Measurements from ENCODE around the gene WWOX.

Gene WWOX

GRCh38 chr16:78283548-78284251 is 184.2 kb downstream of the WWOX start:
- TF ChIP-seq SUZ12 (IDR thresholded peaks at IDR 0.05; ENCODE audit: extremely low read depth, insufficient read depth, insufficient read length) (no peak), ZNF274 (IDR thresholded peaks at IDR 0.05; ENCODE audit: low read depth, low read length) (no peak), YY1 (IDR thresholded peaks at IDR 0.05; ENCODE audit: insufficient read depth, insufficient read length) (no peak)
- H3K4me3 ChIP-seq (ENCODE audit: insufficient read length, low read depth) = no peak overlapping the region

GRCh38 chr16:78284326-78284725 is 184.9 kb downstream of the WWOX start:
- H3K9ac ChIP-seq (ENCODE audit: insufficient read length, low read depth) = no peak overlapping the region
- H3K9me3 ChIP-seq (ENCODE audit: insufficient read depth, low read length) = no peaks in the 10 kb centered on the region
- TF ChIP-seq ZNF274 (IDR thresholded peaks at IDR 0.05; ENCODE audit: low read depth, low read length) = no peak
- TF ChIP-seq SUZ12 (IDR thresholded peaks at IDR 0.05; ENCODE audit: extremely low read depth, insufficient read depth, insufficient read length) = no peak
- no peak for TF ChIP-seq YY1 (IDR thresholded peaks at IDR 0.05; ENCODE audit: insufficient read depth, insufficient read length)
- H3K4me3 ChIP-seq (ENCODE audit: insufficient read length, low read depth) = no peak overlapping the region
- H3K36me3 ChIP-seq (ENCODE audit: insufficient read depth, insufficient read length, low read length) = no peaks in the 10 kb centered on the region
- no peak for DNase-seq (ENCODE audit: low read depth, low spot score)
- H3K27me3 ChIP-seq (ENCODE audit: insufficient read depth, insufficient read length) = no peaks in the 10 kb centered on the region
- H3K4me1 ChIP-seq (ENCODE audit: insufficient read depth, insufficient read length) = no peaks in the 10 kb centered on the region

More at GRCh38 chr16:78283548-78284251, 184.2 kb downstream of the WWOX start:
- no peak overlapping the region for H3K9ac ChIP-seq (ENCODE audit: insufficient read length, low read depth)
- no peaks in the 10 kb centered on the region for H3K27me3 ChIP-seq (ENCODE audit: insufficient read depth, insufficient read length)
- no peaks in the 10 kb centered on the region for H3K36me3 ChIP-seq (ENCODE audit: insufficient read depth, insufficient read length, low read length)
- DNase-seq (ENCODE audit: low read depth, low spot score) = no peak
- no peaks in the 10 kb centered on the region for H3K9me3 ChIP-seq (ENCODE audit: insufficient read depth, low read length)
- H3K4me1 ChIP-seq (ENCODE audit: insufficient read depth, insufficient read length) = no peaks in the 10 kb centered on the region

DNA sequence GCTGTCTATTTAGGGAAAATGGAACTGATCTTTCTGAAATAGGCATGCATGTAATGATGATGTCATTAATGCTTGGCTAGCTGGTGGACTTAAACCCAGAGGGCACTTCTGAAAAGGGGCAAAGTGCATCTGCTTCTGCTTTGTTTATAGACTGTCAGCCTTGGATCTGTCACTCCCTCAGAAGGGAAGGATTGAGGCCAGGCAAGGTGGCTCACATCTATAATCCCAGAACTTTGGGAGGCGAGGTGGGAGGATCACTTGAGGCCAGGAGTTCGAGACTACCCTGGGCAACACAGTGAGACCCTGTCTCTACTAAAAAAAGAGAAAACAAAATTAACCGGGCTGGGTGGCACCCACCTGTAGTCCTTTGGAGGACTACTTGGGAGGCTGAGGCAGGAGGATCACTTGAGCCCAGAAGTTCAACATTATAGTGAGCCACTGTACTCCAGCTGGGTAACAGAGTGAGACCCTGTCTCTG is 185.5 kb downstream of the WWOX start:
- H3K9me3 ChIP-seq (ENCODE audit: insufficient read depth, low read length) = no peaks in the 10 kb centered on the region
- no peak overlapping the region for H3K4me3 ChIP-seq (ENCODE audit: insufficient read length, low read depth)
- no peak for DNase-seq (ENCODE audit: low read depth, low spot score)
- TF ChIP-seq SUZ12 (IDR thresholded peaks at IDR 0.05; ENCODE audit: extremely low read depth, insufficient read depth, insufficient read length) (no peak), YY1 (IDR thresholded peaks at IDR 0.05; ENCODE audit: insufficient read depth, insufficient read length) (no peak), ZNF274 (IDR thresholded peaks at IDR 0.05; ENCODE audit: low read depth, low read length) (no peak)
- no peaks in the 10 kb centered on the region for H3K27me3 ChIP-seq (ENCODE audit: insufficient read depth, insufficient read length)
- H3K9ac ChIP-seq (ENCODE audit: insufficient read length, low read depth) = no peak overlapping the region
- no peaks in the 10 kb centered on the region for H3K4me1 ChIP-seq (ENCODE audit: insufficient read depth, insufficient read length)
- no peaks in the 10 kb centered on the region for H3K36me3 ChIP-seq (ENCODE audit: insufficient read depth, insufficient read length, low read length)

- H3K36me3 ChIP-seq (ENCODE audit: insufficient read depth, insufficient read length, low read length) = no peaks in the 10 kb centered on the region
- no peak for DNase-seq (ENCODE audit: low read depth, low spot score)
- no peak overlapping the region for H3K4me3 ChIP-seq (ENCODE audit: insufficient read length, low read depth)
- no peaks in the 10 kb centered on the region for H3K27me3 ChIP-seq (ENCODE audit: insufficient read depth, insufficient read length)
- H3K9ac ChIP-seq (ENCODE audit: insufficient read length, low read depth) = no peak overlapping the region
- no peaks in the 10 kb centered on the region for H3K9me3 ChIP-seq (ENCODE audit: insufficient read depth, low read length)
- no peak for TF ChIP-seq ZNF274 (IDR thresholded peaks at IDR 0.05; ENCODE audit: low read depth, low read length)
- TF ChIP-seq SUZ12 (IDR thresholded peaks at IDR 0.05; ENCODE audit: extremely low read depth, insufficient read depth, insufficient read length) = no peak
- no peak for TF ChIP-seq YY1 (IDR thresholded peaks at IDR 0.05; ENCODE audit: insufficient read depth, insufficient read length)
- no peaks in the 10 kb centered on the region for H3K4me1 ChIP-seq (ENCODE audit: insufficient read depth, insufficient read length)
Observed at GRCh38 chr16:78285437-78285922, 186.0 kb downstream of the WWOX start.

GRCh38 chr16:78286065-78286464 is 186.6 kb downstream of the WWOX start:
- H3K4me3 ChIP-seq (ENCODE audit: insufficient read length, low read depth) = no peak overlapping the region
- H3K9ac ChIP-seq (ENCODE audit: insufficient read length, low read depth) = no peak overlapping the region
- no peak for DNase-seq (ENCODE audit: low read depth, low spot score)
- no peaks in the 10 kb centered on the region for H3K9me3 ChIP-seq (ENCODE audit: insufficient read depth, low read length)
- no peaks in the 10 kb centered on the region for H3K4me1 ChIP-seq (ENCODE audit: insufficient read depth, insufficient read length)
- H3K27me3 ChIP-seq (ENCODE audit: insufficient read depth, insufficient read length) = no peaks in the 10 kb centered on the region
- no peak for TF ChIP-seq YY1 (IDR thresholded peaks at IDR 0.05; ENCODE audit: insufficient read depth, insufficient read length)
- no peak for TF ChIP-seq ZNF274 (IDR thresholded peaks at IDR 0.05; ENCODE audit: low read depth, low read length)
- TF ChIP-seq SUZ12 (IDR thresholded peaks at IDR 0.05; ENCODE audit: extremely low read depth, insufficient read depth, insufficient read length) = no peak
- no peaks in the 10 kb centered on the region for H3K36me3 ChIP-seq (ENCODE audit: insufficient read depth, insufficient read length, low read length)

GRCh38 chr16:78288888-78289287 is 189.4 kb downstream of the WWOX start:
- Histone ChIP-seq H3K27me3 (ENCODE audit: insufficient read depth, insufficient read length) (no peaks in the 10 kb centered on the region), H3K4me1 (ENCODE audit: insufficient read depth, insufficient read length) (no peaks in the 10 kb centered on the region), H3K9ac (ENCODE audit: insufficient read length, low read depth) (no peak overlapping the region), H3K4me3 (ENCODE audit: insufficient read length, low read depth) (no peak overlapping the region), H3K9me3 (ENCODE audit: insufficient read depth, low read length) (no peaks in the 10 kb centered on the region), H3K36me3 (ENCODE audit: insufficient read depth, insufficient read length, low read length) (no peaks in the 10 kb centered on the region)
- TF ChIP-seq YY1 (IDR thresholded peaks at IDR 0.05; ENCODE audit: insufficient read depth, insufficient read length) (no peak), ZNF274 (IDR thresholded peaks at IDR 0.05; ENCODE audit: low read depth, low read length) (no peak), SUZ12 (IDR thresholded peaks at IDR 0.05; ENCODE audit: extremely low read depth, insufficient read depth, insufficient read length) (no peak)
- no peak for DNase-seq (ENCODE audit: low read depth, low spot score)

DNA sequence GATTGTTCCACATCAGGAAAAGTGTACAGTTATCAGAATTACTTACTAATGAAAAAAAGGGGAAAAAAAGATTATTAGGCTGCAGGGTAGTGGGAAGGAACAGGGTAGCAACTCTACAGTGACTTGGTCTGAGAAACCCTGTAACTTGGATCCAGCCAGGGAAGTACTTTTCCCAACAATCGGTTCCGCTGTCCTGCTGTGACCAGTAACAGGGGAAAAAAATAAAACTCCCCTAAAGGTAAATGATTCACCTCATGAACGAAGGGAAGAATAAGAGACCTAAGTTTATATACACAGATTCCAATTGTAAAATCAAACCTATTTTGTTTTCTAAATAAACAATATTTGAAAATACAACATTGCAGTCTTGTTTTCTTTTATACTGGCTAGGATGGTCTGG is 189.9 kb downstream of the WWOX start:
- Histone ChIP-seq H3K36me3 (ENCODE audit: insufficient read depth, insufficient read length, low read length) (no peaks in the 10 kb centered on the region), H3K9me3 (ENCODE audit: insufficient read depth, low read length) (no peaks in the 10 kb centered on the region), H3K9ac (ENCODE audit: insufficient read length, low read depth) (no peak overlapping the region), H3K4me1 (ENCODE audit: insufficient read depth, insufficient read length) (no peaks in the 10 kb centered on the region), H3K27me3 (ENCODE audit: insufficient read depth, insufficient read length) (no peaks in the 10 kb centered on the region), H3K4me3 (ENCODE audit: insufficient read length, low read depth) (no peak overlapping the region)
- TF ChIP-seq YY1 (IDR thresholded peaks at IDR 0.05; ENCODE audit: insufficient read depth, insufficient read length) = no peak
- TF ChIP-seq SUZ12 (IDR thresholded peaks at IDR 0.05; ENCODE audit: extremely low read depth, insufficient read depth, insufficient read length) = no peak
- no peak for TF ChIP-seq ZNF274 (IDR thresholded peaks at IDR 0.05; ENCODE audit: low read depth, low read length)
- no peak for DNase-seq (ENCODE audit: low read depth, low spot score)

All from NT2/D1 (cell line).